ENCODE data around the gene TENM4.

DNA sequence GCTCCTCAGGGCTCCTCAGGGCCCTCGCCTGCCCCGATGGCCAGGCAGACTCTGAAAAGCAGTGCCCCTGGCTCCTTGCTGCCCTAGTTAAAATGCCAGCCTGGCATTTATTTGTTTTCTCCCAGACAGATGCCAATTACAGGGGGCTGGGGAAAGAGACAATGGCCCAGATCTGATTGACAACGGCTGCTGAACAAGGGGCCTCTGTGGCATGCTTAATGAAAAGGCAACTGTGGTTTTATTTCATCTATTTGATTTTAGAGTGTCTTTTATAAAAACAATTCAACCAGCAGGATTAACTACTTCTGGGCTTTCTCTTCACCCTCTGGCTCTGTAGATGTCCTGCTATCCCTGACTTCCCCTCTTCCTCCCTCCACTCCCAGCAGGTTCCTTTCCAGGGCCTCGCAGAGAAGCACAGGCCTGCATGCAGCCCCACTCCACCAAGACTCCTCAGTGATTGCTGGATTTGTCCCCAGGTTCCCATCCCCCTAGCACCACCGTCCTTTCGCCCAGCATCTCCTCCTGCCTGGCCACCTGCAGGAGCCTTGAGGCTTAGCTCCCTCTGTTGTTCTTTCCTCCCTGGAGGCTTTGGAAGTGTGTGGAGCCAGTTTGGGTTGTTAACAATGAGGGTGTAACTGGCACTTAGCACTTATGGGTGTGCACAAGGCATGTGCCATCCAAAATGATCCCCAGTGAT lies 171.1 kb downstream of the TENM4 start:
- no peak for TF ChIP-seq FOXP2 (optimal IDR thresholded peaks at IDR 0.05; ENCODE audit: control extremely low read depth, extremely low read length, insufficient read depth)
- no peak for TF ChIP-seq EZH2 (IDR thresholded peaks at IDR 0.05)
